IMR-90 (cell line): ENCODE results near the gene ZBTB25.

Experiments
- CEBPB ChIP-seq: IDR thresholded peaks from 2 replicates; pipeline ENCODE4 v1.6.1; 2012; ENCODE audit warnings: low read depth, low read length, improper control_type of control experiment
- MAFK ChIP-seq: IDR thresholded peaks from 2 replicates; pipeline ENCODE4 v1.6.1; 2012; ENCODE audit warnings: low read depth, low read length, improper control_type of control experiment
- POLR2A ChIP-seq: IDR thresholded peaks from 2 replicates; pipeline ENCODE4 v1.6.1; 2012; ENCODE audit warnings: mild to moderate bottlenecking, low read depth, low read length
- TF ChIP-seq, protein P1 (sequence below): conservative IDR thresholded peaks from 2 replicates; pipeline ENCODE4 v1.5.1; 2012; ENCODE audit warnings: mild to moderate bottlenecking, low read depth, low read length, improper control_type of control experiment

DNA sequence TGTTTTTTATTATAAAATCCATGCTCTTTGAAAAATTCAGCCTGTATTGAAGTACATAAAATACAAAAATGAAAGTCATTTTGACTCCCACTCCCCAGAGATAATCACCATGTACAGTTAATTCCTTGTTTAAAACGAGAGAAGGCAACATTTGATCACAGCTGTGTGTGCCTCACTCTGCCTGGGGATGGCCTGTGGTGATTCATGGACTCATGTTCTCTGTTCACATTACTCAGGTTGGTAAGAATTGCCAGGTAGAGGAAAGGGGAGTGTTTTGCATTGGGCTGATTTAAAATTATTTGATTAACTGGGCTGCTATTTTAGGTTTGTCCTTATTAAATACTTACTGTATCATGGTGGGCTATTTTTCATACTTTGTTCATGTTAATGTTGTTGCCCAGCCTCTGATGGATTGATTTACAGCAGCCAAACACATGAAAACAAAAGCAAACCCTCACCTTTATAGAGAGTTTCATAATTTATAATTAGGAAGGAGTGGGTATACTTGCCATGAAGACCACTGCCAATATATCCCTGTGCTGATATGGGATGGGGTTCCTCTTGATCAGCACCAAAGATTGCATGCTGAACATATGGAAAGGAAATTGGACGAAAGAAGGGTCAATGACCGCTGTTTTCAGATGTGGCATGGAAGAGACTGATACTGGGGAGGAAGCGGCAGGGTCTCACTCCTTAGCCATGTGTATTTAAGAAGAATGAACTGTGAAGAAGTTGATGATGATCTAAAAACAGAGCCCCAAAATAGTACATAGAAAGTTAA is 3.9 kb upstream of the ZBTB25 start:
- TF ChIP-seq POLR2A (no peak; the same call in 1 of the 2 replicates), MAFK (no peak), CEBPB (no peak)
- TF ChIP-seq, protein P1, sequence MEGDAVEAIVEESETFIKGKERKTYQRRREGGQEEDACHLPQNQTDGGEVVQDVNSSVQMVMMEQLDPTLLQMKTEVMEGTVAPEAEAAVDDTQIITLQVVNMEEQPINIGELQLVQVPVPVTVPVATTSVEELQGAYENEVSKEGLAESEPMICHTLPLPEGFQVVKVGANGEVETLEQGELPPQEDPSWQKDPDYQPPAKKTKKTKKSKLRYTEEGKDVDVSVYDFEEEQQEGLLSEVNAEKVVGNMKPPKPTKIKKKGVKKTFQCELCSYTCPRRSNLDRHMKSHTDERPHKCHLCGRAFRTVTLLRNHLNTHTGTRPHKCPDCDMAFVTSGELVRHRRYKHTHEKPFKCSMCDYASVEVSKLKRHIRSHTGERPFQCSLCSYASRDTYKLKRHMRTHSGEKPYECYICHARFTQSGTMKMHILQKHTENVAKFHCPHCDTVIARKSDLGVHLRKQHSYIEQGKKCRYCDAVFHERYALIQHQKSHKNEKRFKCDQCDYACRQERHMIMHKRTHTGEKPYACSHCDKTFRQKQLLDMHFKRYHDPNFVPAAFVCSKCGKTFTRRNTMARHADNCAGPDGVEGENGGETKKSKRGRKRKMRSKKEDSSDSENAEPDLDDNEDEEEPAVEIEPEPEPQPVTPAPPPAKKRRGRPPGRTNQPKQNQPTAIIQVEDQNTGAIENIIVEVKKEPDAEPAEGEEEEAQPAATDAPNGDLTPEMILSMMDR: no peak
